ENCODE data around the gene TBXAS1. TPM values are rescaled to one million over a fixed set of nuclear protein-coding genes. Genes with fewer than 3 reads are reported as not detected.

TBXAS1 gene
- total and polyA plus RNA-seq, 2 experiments from 2014 or later: 1.3 TPM; not detected in 1

DNA sequence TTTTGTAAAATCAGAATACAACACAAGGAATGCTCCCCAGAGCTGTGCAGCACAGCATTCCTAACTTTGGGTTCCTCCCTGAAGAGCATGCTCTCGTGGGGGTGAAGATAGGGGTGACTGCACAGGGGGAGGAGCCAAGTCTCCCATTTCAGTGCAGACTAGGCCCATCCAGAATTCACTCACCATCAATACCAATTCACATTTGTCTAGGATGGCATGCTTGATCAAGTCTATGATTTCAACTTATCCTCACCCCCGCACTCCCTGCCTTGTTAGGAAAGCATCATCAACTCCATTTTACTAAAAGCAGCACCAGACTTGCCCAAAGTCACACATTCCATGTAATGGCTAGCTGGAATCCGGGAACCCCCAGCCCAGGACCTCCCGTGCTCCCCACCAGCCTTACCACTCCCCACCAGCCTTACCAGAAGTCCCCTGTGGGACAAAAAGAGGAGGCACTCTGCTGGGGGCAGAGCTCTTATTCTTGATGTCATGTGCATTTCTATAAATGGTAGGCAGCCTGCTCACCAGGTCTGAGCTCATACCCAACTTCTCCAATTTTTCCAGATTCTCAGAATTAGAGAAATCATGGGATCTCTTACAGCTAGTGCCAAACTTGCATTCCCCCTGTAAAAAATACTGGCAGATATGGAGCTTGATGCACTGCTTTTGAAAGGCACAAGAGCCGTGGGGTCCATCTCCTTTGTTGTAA is 227.5 kb downstream of the TBXAS1 start:
- Histone ChIP-seq H3K4me2 (no peak overlapping the region), H3K27me3 (ENCODE audit: insufficient read depth) (peaks cover 9% of the 10 kb centered on the region), H3F3A (replicated peaks; ENCODE audit: low read depth) (no peaks in the 10 kb centered on the region), H3K36me3 (ENCODE audit: insufficient read depth) (no peaks in the 10 kb centered on the region), H3K4me3 (no peak overlapping the region), H3K9me2 (ENCODE audit: insufficient read depth) (no peaks in the 10 kb centered on the region; the same call in 1 of the 2 replicates), H3K27ac (ENCODE audit: low read depth) (no peak overlapping the region), H2AFZ (no peak overlapping the region), H4K20me1 (replicated peaks; ENCODE audit: insufficient read depth) (0 out of 2 replicates have a peak, but pooled peaks cover 6% of the 10 kb centered on the region), H3K4me1 (ENCODE audit: insufficient read depth) (no peaks in the 10 kb centered on the region), H3K79me2 (replicated peaks; ENCODE audit: insufficient read depth) (no peaks in the 10 kb centered on the region)
- Mint-ChIP-seq H3K36me3 (ENCODE audit: low read depth) (no peaks in the 10 kb centered on the region), H3K4me3 (no peak overlapping the region), H3K9me3 (no peaks in the 10 kb centered on the region), H3K4me1 (no peaks in the 10 kb centered on the region; the same call in 2 of the 3 replicates), H3K27ac (no peak overlapping the region), H3K27me3 (ENCODE audit: insufficient read depth, low read depth, poor library complexity) (peaks cover 14% of the 10 kb centered on the region)
- ATAC-seq: no peak
- no peak for DNase-seq (ENCODE audit: low spot score)
- TF ChIP-seq, protein P1, sequence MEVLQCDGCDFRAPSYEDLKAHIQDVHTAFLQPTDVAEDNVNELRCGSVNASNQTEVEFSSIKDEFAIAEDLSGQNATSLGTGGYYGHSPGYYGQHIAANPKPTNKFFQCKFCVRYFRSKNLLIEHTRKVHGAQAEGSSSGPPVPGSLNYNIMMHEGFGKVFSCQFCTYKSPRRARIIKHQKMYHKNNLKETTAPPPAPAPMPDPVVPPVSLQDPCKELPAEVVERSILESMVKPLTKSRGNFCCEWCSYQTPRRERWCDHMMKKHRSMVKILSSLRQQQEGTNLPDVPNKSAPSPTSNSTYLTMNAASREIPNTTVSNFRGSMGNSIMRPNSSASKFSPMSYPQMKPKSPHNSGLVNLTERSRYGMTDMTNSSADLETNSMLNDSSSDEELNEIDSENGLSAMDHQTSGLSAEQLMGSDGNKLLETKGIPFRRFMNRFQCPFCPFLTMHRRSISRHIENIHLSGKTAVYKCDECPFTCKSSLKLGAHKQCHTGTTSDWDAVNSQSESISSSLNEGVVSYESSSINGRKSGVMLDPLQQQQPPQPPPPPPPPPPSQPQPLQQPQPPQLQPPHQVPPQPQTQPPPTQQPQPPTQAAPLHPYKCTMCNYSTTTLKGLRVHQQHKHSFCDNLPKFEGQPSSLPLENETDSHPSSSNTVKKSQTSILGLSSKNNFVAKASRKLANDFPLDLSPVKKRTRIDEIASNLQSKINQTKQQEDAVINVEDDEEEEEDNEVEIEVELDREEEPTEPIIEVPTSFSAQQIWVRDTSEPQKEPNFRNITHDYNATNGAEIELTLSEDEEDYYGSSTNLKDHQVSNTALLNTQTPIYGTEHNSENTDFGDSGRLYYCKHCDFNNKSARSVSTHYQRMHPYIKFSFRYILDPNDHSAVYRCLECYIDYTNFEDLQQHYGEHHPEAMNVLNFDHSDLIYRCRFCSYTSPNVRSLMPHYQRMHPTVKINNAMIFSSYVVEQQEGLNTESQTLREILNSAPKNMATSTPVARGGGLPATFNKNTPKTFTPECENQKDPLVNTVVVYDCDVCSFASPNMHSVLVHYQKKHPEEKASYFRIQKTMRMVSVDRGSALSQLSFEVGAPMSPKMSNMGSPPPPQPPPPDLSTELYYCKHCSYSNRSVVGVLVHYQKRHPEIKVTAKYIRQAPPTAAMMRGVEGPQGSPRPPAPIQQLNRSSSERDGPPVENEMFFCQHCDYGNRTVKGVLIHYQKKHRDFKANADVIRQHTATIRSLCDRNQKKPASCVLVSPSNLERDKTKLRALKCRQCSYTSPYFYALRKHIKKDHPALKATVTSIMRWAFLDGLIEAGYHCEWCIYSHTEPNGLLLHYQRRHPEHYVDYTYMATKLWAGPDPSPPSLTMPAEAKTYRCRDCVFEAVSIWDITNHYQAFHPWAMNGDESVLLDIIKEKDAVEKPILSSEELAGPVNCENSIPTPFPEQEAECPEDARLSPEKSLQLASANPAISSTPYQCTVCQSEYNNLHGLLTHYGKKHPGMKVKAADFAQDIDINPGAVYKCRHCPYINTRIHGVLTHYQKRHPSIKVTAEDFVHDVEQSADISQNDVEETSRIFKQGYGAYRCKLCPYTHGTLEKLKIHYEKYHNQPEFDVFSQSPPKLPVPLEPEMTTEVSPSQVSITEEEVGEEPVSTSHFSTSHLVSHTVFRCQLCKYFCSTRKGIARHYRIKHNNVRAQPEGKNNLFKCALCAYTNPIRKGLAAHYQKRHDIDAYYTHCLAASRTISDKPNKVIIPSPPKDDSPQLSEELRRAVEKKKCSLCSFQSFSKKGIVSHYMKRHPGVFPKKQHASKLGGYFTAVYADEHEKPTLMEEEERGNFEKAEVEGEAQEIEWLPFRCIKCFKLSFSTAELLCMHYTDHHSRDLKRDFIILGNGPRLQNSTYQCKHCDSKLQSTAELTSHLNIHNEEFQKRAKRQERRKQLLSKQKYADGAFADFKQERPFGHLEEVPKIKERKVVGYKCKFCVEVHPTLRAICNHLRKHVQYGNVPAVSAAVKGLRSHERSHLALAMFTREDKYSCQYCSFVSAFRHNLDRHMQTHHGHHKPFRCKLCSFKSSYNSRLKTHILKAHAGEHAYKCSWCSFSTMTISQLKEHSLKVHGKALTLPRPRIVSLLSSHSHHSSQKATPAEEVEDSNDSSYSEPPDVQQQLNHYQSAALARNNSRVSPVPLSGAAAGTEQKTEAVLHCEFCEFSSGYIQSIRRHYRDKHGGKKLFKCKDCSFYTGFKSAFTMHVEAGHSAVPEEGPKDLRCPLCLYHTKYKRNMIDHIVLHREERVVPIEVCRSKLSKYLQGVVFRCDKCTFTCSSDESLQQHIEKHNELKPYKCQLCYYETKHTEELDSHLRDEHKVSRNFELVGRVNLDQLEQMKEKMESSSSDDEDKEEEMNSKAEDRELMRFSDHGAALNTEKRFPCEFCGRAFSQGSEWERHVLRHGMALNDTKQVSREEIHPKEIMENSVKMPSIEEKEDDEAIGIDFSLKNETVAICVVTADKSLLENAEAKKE (CRISPR knock-in tag; IDR thresholded peaks at IDR 0.05): no peak

- H3K79me2 ChIP-seq (replicated peaks; ENCODE audit: insufficient read depth): no peaks in the 10 kb centered on the region
- peaks cover 14% of the 10 kb centered on the region for H3K27me3 ChIP-seq (ENCODE audit: insufficient read depth)
- H3K9me3 Mint-ChIP-seq: no peaks in the 10 kb centered on the region
- 0 out of 2 replicates have a peak, but pooled peaks cover 6% of the 10 kb centered on the region for H4K20me1 ChIP-seq (replicated peaks; ENCODE audit: insufficient read depth)
- no peaks in the 10 kb centered on the region for H3F3A ChIP-seq (replicated peaks; ENCODE audit: low read depth)
- no peak overlapping the region for H3K4me3 Mint-ChIP-seq
- no peaks in the 10 kb centered on the region; the same call in 1 of the 2 replicates for H3K9me2 ChIP-seq (ENCODE audit: insufficient read depth)
- no peak for DNase-seq (ENCODE audit: low spot score)
- H3K4me2 ChIP-seq: no peak overlapping the region
- no peaks in the 10 kb centered on the region for H3K4me1 ChIP-seq (ENCODE audit: insufficient read depth)
- no peak overlapping the region for H3K27ac Mint-ChIP-seq
- H2AFZ ChIP-seq: no peak overlapping the region
- peaks cover 20% of the 10 kb centered on the region for H3K27me3 Mint-ChIP-seq (ENCODE audit: insufficient read depth, low read depth, poor library complexity)
- no peak overlapping the region for H3K4me3 ChIP-seq
- H3K4me1 Mint-ChIP-seq: no peaks in the 10 kb centered on the region; the same call in 2 of the 3 replicates
- H3K36me3 Mint-ChIP-seq (ENCODE audit: low read depth): no peaks in the 10 kb centered on the region
- ATAC-seq: no peak
- no peak overlapping the region for H3K27ac ChIP-seq (ENCODE audit: low read depth)
- no peaks in the 10 kb centered on the region for H3K36me3 ChIP-seq (ENCODE audit: insufficient read depth)
- TF ChIP-seq, protein P2, sequence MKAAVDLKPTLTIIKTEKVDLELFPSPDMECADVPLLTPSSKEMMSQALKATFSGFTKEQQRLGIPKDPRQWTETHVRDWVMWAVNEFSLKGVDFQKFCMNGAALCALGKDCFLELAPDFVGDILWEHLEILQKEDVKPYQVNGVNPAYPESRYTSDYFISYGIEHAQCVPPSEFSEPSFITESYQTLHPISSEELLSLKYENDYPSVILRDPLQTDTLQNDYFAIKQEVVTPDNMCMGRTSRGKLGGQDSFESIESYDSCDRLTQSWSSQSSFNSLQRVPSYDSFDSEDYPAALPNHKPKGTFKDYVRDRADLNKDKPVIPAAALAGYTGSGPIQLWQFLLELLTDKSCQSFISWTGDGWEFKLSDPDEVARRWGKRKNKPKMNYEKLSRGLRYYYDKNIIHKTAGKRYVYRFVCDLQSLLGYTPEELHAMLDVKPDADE (IDR thresholded peaks at IDR 0.05): no peak
- no peak for TF ChIP-seq POLR2AphosphoS5 (IDR thresholded peaks at IDR 0.05; ENCODE audit: low read depth)
- no peak for TF ChIP-seq ZNF331 (CRISPR knock-in tag; IDR thresholded peaks at IDR 0.05; ENCODE audit: low read depth)
- no peak for TF ChIP-seq ZNF114 (CRISPR knock-in tag; IDR thresholded peaks at IDR 0.05)
- no peak for TF ChIP-seq CTCF (conservative IDR thresholded peaks at IDR 0.05; ENCODE audit: low read depth in 2 of 2)
- no peak for TF ChIP-seq EZH2phosphoT487 (IDR thresholded peaks at IDR 0.05; ENCODE audit: unreplicated experiment)
- no peak for TF ChIP-seq NANOG (IDR thresholded peaks at IDR 0.05; ENCODE audit: borderline replicate concordance)
- no peak for TF ChIP-seq CREB1 (CRISPR knock-in tag; IDR thresholded peaks at IDR 0.05; ENCODE audit: low read depth)
Measured at GRCh38 chr7:140057143-140057535, 228.1 kb downstream of the TBXAS1 start.
